Left lung (tissue), 10 donors: ENCODE data around the gene TRAPPC4. TPM values are rescaled to one million over a fixed set of nuclear protein-coding genes. Genes with fewer than 3 reads are reported as not detected.
A peak's percentile ranks its signal among the peaks of the same experiment; 100 is the strongest.

Experiments
- ATAC-seq: fragments of 200-7000 bp; cut with Tn5 transposase; one replicate; pipeline ENCODE4 v1.9.1; 2020; ENCODE audit warnings: moderate library complexity
- DNase-seq, 4 donors: peaks; one replicate each; pipeline ENCODE4 v3.0.0-alpha.2; 2013 to 2020
- H3K27ac ChIP-seq, 2 donors: fragments of 200-600 bp; sonication (generic) in 1 of 2; one replicate each; pipeline versions ENCODE4 v1.5.0 to v1.8.0; 2020 to 2021
- H3K27me3 ChIP-seq, 2 donors: fragments of 200-600 bp; sonication (generic) in 1 of 2; one replicate each; pipeline versions ENCODE4 v1.5.0 to v1.8.0; 2020 to 2021
- H3K36me3 ChIP-seq, 2 donors: fragments of 200-600 bp; sonication (generic) in 1 of 2; one replicate each; pipeline versions ENCODE4 v1.5.0 to v1.8.0; 2020 to 2021
- H3K4me1 ChIP-seq, 2 donors: fragments of 200-600 bp; one replicate each; pipeline ENCODE4 v1.8.0; 2021
- H3K4me3 ChIP-seq, 2 donors: fragments of 200-600 bp; sonication (generic) in 1 of 2; one replicate each; pipeline versions ENCODE4 v1.5.0 to v1.8.0; 2020 to 2021; ENCODE audit warnings: mild to moderate bottlenecking in 1 of 2
- H3K9me3 ChIP-seq, 2 donors: fragments of 200-600 bp; sonication (generic) in 1 of 2; one replicate each; pipeline versions ENCODE4 v1.5.0 to v1.8.0; 2020 to 2021
- intact Hi-C, 2 donors: fragments of 100-400 bp; cut with DNase I; formaldehyde crosslinking; loops; one replicate each; pipeline versions ENCODE4 v1.11.2 to v1.14.2; 2022
- polyA plus RNA-seq, 6 donors: library from polyadenylated mRNA; unstranded; fragments of 120-200 nt; gene quantifications; one replicate each; pipeline ENCODE4 v1.2.1, GENCODE V29; 2013; ENCODE audit not compliant: insufficient read length in 6 of 6
- total RNA-seq, 2 donors: library from RNA; stranded (reverse); fragmentation: NEBNext Ultra II Directional; extraction: Animal tissue kit (Norgen Biotek cat#: 25700); gene quantifications; one replicate each; pipeline ENCODE4 v1.2.1, GENCODE V29; 2021
- TF ChIP-seq, protein P1 (sequence below), 2 donors: fragments of 200-600 bp; sonication (generic) in 1 of 2; IDR thresholded peaks; one replicate each; pipeline versions ENCODE4 v1.5.0 to v1.8.0; 2021; ENCODE audit warnings: antibody characterized with exemption in 2 of 2
- donor health status: DM: no; HTN: yes; CAD: no.
- donor health status: DM: no; HTN: no; CAD: no.

The TRAPPC4 gene
- total and polyA plus RNA-seq, 8 donors = 57.1 to 92.7 (median 76.1) TPM

DNA sequence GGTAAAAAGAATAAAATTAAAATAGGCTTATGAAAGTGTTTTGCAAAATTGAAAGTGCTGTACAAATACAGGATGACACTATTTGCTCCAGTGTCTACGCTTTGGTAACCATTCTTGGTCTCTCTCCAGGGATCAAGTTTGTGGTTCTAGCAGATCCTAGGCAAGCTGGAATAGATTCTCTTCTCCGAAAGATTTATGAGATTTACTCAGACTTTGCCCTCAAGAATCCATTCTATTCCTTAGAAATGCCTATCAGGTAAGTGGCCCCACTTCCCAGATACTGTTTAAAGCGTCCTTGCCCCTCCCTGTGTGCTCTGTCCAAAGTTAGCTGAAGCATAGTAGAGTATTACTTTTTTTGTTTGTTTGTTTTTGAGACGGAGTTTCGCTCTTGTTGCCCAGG, 3.1 kb downstream of the TRAPPC4 start:
- Histone ChIP-seq H3K4me1 (peaks cover 18 to 55% of the 10 kb centered on the region in 2 donors), H3K27ac (no peak overlapping the region)

DNA sequence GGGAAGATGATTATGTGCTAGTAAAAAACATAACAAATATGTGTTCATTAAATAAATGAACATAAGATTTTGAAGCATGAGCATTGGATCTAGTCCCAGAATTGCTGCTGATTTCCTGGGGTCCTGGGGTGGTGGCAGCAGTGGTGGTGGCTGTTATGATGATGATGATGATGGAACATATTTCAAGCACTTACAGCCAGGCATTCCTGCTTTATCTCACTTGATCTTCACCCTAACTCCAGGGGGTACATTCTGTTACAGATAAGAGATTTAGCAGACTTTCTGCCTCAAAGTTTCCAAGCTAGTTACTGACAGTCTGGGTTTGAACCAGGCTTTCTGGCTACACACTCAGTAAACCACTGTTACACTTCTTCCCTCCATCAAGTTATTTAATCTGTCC, 5.2 kb downstream of the TRAPPC4 start:
- intact Hi-C loops = no loop called here

More for the DNA sequence above, 3.1 kb downstream of the TRAPPC4 start:
- H3K36me3 ChIP-seq = peaks cover 0 to 58% of the 10 kb centered on the region in 2 donors
- no peak for DNase-seq
- no peak for ATAC-seq
- no peak overlapping the region for H3K4me3 ChIP-seq
- TF ChIP-seq, protein P1, sequence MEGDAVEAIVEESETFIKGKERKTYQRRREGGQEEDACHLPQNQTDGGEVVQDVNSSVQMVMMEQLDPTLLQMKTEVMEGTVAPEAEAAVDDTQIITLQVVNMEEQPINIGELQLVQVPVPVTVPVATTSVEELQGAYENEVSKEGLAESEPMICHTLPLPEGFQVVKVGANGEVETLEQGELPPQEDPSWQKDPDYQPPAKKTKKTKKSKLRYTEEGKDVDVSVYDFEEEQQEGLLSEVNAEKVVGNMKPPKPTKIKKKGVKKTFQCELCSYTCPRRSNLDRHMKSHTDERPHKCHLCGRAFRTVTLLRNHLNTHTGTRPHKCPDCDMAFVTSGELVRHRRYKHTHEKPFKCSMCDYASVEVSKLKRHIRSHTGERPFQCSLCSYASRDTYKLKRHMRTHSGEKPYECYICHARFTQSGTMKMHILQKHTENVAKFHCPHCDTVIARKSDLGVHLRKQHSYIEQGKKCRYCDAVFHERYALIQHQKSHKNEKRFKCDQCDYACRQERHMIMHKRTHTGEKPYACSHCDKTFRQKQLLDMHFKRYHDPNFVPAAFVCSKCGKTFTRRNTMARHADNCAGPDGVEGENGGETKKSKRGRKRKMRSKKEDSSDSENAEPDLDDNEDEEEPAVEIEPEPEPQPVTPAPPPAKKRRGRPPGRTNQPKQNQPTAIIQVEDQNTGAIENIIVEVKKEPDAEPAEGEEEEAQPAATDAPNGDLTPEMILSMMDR (IDR thresholded peaks at IDR 0.05) = no peak
- no peaks in the 10 kb centered on the region for H3K9me3 ChIP-seq
- intact Hi-C loops = no loop called here
- H3K27me3 ChIP-seq = no peaks in the 10 kb centered on the region

DNA sequence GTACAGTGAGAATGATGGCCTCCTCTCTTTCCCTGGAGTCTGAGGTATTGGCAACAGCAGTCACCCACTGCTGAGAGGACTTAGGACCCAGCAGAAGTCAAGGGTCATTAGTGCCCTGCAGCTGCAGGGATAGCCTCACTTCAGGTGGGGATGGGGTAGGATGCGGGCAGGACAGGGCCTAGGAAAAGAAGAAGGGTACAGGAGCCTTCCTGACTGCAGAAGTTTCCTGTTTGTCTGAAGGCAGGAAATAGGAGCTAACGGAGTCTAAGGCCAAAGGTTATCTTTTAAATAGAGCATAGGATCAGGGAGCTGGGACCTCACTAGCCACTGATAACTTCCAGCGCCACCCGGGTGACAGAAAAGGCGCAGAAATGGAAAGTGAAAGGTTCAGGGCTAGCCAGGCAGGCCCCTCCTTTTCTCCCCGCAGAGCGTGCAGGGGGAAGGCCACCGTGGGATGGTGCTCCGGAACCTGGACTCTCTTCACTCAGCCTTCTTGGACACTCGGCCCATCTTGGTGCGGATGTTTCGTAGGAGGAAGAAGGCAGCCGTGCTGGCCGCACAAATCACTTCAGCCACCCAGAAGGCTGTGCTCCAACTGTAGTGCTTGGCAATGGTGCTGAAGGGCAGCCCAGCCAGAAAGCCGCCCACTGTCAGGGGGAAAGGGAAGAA, 6.0 kb downstream of the TRAPPC4 start:
- no peaks in the 10 kb centered on the region for H3K9me3 ChIP-seq
- peak overlapping the region in 1 of 2 donors; percentile 46 for H3K27ac ChIP-seq
- H3K4me3 ChIP-seq = no peak overlapping the region
- ATAC-seq (no peak), DNase-seq (no peak)
- no peaks in the 10 kb centered on the region for H3K27me3 ChIP-seq
- intact Hi-C loops = no loop called here
- H3K36me3 ChIP-seq = peaks cover 0 to 59% of the 10 kb centered on the region in 2 donors
- peaks cover 19 to 53% of the 10 kb centered on the region in 2 donors for H3K4me1 ChIP-seq
- TF ChIP-seq, protein P1 (IDR thresholded peaks at IDR 0.05) = no peak

More for the DNA sequence above, 5.2 kb downstream of the TRAPPC4 start:
- Histone ChIP-seq H3K27me3 (no peaks in the 10 kb centered on the region), H3K4me1 (peaks cover 12 to 49% of the 10 kb centered on the region in 2 donors), H3K36me3 (peaks cover 0 to 59% of the 10 kb centered on the region in 2 donors), H3K9me3 (no peaks in the 10 kb centered on the region), H3K4me3 (no peak overlapping the region), H3K27ac (peak overlapping the region in 1 of 2 donors; percentile 46)
- TF ChIP-seq, protein P1 (IDR thresholded peaks at IDR 0.05) = no peak
- no peak for DNase-seq
- ATAC-seq = no peak

DNA sequence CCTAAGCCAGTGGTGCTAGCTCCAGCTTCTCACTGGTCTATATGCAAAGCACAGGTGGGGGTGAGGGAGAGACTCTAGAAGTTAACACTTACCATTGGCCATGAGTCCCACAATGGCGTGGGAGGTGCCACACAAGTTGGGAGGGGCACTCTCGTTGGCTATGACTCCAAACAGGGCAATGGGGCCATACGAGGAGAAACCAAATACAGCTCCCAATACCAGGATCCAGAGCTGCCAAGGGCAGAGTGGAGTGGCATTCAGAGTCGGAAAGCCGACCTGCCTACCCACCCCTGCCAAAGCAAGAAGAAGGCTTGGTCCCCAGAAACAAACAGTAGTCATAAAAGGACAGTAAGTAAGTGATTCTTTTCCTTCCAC, 6.5 kb downstream of the TRAPPC4 start:
- DNase-seq (no peak), ATAC-seq (no peak)
- Histone ChIP-seq H3K4me3 (no peak overlapping the region), H3K9me3 (no peaks in the 10 kb centered on the region), H3K27ac (peak overlapping the region in 1 of 2 donors; percentile 46), H3K36me3 (peaks cover 0 to 59% of the 10 kb centered on the region in 2 donors), H3K27me3 (no peaks in the 10 kb centered on the region), H3K4me1 (peaks cover 17 to 53% of the 10 kb centered on the region in 2 donors)
- intact Hi-C loops = no loop called here
- TF ChIP-seq, protein P1 (IDR thresholded peaks at IDR 0.05) = no peak

DNA sequence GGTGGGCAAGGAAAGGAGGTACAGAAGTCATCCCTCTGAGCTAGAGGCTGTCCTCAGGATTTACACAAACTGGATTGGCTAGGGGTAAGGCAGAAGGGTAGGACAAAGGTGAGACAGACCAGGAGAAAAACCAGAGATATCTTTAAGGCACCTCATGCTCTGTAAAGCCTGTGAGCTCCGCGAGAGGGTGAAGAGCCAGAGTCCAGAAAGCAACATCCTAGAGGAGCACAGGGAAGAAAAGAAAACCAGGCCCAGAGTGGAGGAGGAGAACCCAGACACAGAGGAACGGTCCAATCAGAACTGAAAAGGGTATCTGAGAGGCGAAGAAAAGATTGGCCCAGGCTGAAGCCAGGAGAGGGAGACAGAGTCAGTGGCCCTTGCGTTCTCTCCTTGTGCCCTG, 7.0 kb downstream of the TRAPPC4 start:
- Histone ChIP-seq H3K9me3 (no peaks in the 10 kb centered on the region), H3K27ac (peak overlapping the region in 1 of 2 donors; percentile 46), H3K4me3 (no peak overlapping the region), H3K27me3 (no peaks in the 10 kb centered on the region), H3K4me1 (peaks cover 15 to 51% of the 10 kb centered on the region in 2 donors), H3K36me3 (peaks cover 0 to 59% of the 10 kb centered on the region in 2 donors)
- TF ChIP-seq, protein P1 (IDR thresholded peaks at IDR 0.05) = no peak
- DNase-seq (no peak), ATAC-seq (no peak)
- intact Hi-C loops = no loop called here
